SK-N-SH treated with all-trans-retinoic acid at 6 μM for 48 hours (cell line): ENCODE measurements around the gene SCRT2.

ENCODE experiments used
- ATAC-seq: fragments of 200-7000 bp; cut with Tn5 transposase; 3 replicates; pipeline ENCODE4 v1.9.1; 2020; ENCODE audit warnings: mild to moderate bottlenecking, moderate library complexity
- ARNTL ChIP-seq: fragments of 450-650 bp; formaldehyde crosslinking; IDR thresholded peaks from 2 replicates; pipeline ENCODE4 v1.5.0; 2020; ENCODE audit warnings: low read depth, mild to moderate bottlenecking, moderate library complexity, borderline replicate concordance
- BACH2 ChIP-seq: fragments of 250-450 bp; sonication (Bioruptor Pico); IDR thresholded peaks from 2 replicates; pipeline ENCODE4 v1.9.0; 2021; ENCODE audit warnings: mild to moderate bottlenecking, borderline replicate concordance
- ESRRG ChIP-seq: fragments of 250-450 bp; sonication (Bioruptor Pico); IDR thresholded peaks from 2 replicates; pipeline ENCODE4 v1.6.1; 2021; ENCODE audit warnings: mild to moderate bottlenecking
- GLIS3 ChIP-seq: fragments of 250-450 bp; sonication (Bioruptor Pico); IDR thresholded peaks from 2 replicates; pipeline ENCODE4 v1.5.0; 2020; ENCODE audit warnings: mild to moderate bottlenecking, moderate library complexity
- OSR1 ChIP-seq: fragments of 250-450 bp; sonication (Bioruptor Pico); IDR thresholded peaks from 2 replicates; pipeline ENCODE4 v1.8.0; 2022; ENCODE audit warnings: moderate library complexity, mild to moderate bottlenecking, inconsistent platforms
- POU6F1 ChIP-seq: fragments of 250-450 bp; sonication (Bioruptor Pico); IDR thresholded peaks from 2 replicates; pipeline ENCODE4 v1.8.0; 2021; ENCODE audit warnings: low read depth, mild to moderate bottlenecking, moderate library complexity, borderline replicate concordance
- PPARA ChIP-seq: fragments of 250-450 bp; sonication (Bioruptor Pico); IDR thresholded peaks from 2 replicates; pipeline ENCODE4 v1.5.0; 2020; ENCODE audit warnings: mild to moderate bottlenecking, borderline replicate concordance
- RARB ChIP-seq: fragments of 250-450 bp; sonication (Bioruptor Pico); IDR thresholded peaks from 2 replicates; pipeline ENCODE4 v1.8.0; 2021; ENCODE audit warnings: mild to moderate bottlenecking, moderate library complexity
- SNAI2 ChIP-seq: fragments of 250-450 bp; sonication (Bioruptor Pico); IDR thresholded peaks from 2 replicates; pipeline ENCODE4 v1.5.0; 2020; ENCODE audit warnings: mild to moderate bottlenecking, moderate library complexity
- TCF4 ChIP-seq: fragments of 250-450 bp; sonication (Bioruptor Pico); IDR thresholded peaks from 2 replicates; pipeline ENCODE4 v1.8.0; 2021; ENCODE audit warnings: mild to moderate bottlenecking, moderate library complexity, borderline replicate concordance
- TOX ChIP-seq: fragments of 250-450 bp; sonication (Bioruptor Pico); IDR thresholded peaks from 2 replicates; pipeline ENCODE4 v1.8.0; 2021; ENCODE audit warnings: mild to moderate bottlenecking, moderate library complexity, borderline replicate concordance
- TSHZ2 ChIP-seq: fragments of 250-450 bp; sonication (Bioruptor Pico); IDR thresholded peaks from 2 replicates; pipeline ENCODE4 v1.5.0; 2020; ENCODE audit warnings: mild to moderate bottlenecking, moderate library complexity
- ZC3H10 ChIP-seq: fragments of 250-450 bp; sonication (Bioruptor Pico); IDR thresholded peaks from 2 replicates; pipeline ENCODE4 v1.5.1; 2021; ENCODE audit warnings: mild to moderate bottlenecking, moderate library complexity
- ZFP3 ChIP-seq: fragments of 250-450 bp; sonication (Bioruptor Pico); IDR thresholded peaks from 2 replicates; pipeline ENCODE4 v1.5.0; 2020; ENCODE audit warnings: mild to moderate bottlenecking, moderate library complexity
- ZFP30 ChIP-seq: fragments of 450-650 bp; formaldehyde crosslinking; IDR thresholded peaks from 2 replicates; pipeline ENCODE4 v1.5.0; 2022; ENCODE audit warnings: mild to moderate bottlenecking, moderate library complexity
- ZNF8 ChIP-seq: fragments of 450-650 bp; formaldehyde crosslinking; IDR thresholded peaks from 2 replicates; pipeline ENCODE4 v1.5.0; 2020; ENCODE audit warnings: mild to moderate bottlenecking, moderate library complexity
- TF ChIP-seq, protein P1 (sequence below): fragments of 250-450 bp; sonication (Bioruptor Pico); IDR thresholded peaks from 2 replicates; pipeline ENCODE4 v1.5.1; 2021; ENCODE audit warnings: mild to moderate bottlenecking, moderate library complexity
- TF ChIP-seq, protein P2 (sequence below): fragments of 250-450 bp; sonication (Bioruptor Pico); IDR thresholded peaks from 2 replicates; pipeline ENCODE4 v1.8.0; 2020; ENCODE audit warnings: mild to moderate bottlenecking, moderate library complexity, borderline replicate concordance
- TF ChIP-seq, protein P3 (sequence below): fragments of 250-450 bp; sonication (Bioruptor Pico); IDR thresholded peaks from 2 replicates; pipeline ENCODE4 v1.5.1; 2020; ENCODE audit warnings: low read depth, mild to moderate bottlenecking, moderate library complexity

The SCRT2 gene

DNA sequence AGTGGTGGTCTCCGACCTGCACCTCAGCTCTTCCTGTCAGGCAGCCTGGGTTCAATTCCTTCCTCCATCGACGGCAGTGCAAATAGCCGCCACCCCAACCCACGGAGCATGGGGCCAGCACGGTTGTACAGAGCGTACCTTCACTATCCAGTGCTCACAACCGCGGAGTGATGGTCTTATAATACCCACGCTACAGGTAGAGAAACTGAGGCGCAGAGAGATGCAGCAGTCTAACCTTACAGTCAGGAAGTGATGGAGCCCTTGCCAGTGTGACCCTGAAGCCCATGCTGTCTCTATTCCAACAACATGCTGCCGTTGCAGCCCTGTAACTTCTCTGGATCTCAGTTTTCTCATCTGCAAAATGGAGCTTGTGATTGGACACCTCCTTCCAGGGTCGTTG is 11.0 kb downstream of the SCRT2 start:
- TF ChIP-seq GLIS3 (CRISPR knock-in tag) = no peak
- TF ChIP-seq ESRRG = no peak
- TF ChIP-seq TSHZ2 = no peak
- no peak for TF ChIP-seq SNAI2 (CRISPR knock-in tag)
- no peak for TF ChIP-seq PPARA
- TF ChIP-seq TOX = no peak
- TF ChIP-seq, protein P1, sequence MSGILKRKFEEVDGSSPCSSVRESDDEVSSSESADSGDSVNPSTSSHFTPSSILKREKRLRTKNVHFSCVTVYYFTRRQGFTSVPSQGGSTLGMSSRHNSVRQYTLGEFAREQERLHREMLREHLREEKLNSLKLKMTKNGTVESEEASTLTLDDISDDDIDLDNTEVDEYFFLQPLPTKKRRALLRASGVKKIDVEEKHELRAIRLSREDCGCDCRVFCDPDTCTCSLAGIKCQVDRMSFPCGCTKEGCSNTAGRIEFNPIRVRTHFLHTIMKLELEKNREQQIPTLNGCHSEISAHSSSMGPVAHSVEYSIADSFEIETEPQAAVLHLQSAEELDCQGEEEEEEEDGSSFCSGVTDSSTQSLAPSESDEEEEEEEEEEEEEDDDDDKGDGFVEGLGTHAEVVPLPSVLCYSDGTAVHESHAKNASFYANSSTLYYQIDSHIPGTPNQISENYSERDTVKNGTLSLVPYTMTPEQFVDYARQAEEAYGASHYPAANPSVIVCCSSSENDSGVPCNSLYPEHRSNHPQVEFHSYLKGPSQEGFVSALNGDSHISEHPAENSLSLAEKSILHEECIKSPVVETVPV (CRISPR knock-in tag) = no peak
- no peak for TF ChIP-seq ARNTL (CRISPR knock-in tag)
- no peak for TF ChIP-seq ZC3H10 (CRISPR knock-in tag)
- no peak for TF ChIP-seq BACH2 (CRISPR knock-in tag)
- no peak for TF ChIP-seq ZNF8 (CRISPR knock-in tag)
- TF ChIP-seq, all 23 proteins: peak for 0
- no peak for ATAC-seq

DNA sequence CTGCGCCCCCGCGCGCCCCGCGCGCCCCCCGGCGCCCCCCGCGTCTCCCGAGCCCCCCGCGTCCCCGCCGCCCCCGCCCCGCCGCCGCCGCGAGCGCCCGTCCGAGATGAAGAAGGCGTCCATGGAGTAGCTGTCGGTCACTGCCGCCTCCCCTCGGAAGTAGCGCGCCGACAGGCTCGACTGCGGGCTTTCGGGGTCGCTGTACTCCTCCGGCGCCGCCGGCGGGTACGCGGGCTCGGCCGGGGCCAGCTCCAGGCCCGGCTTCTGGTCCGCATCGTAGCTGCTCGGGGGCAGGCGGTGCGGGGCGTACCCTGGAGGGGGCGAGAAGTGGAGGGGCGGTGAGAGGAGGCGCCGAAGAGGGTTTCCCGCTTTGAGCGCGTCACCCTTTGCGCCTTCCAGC is 11.5 kb downstream of the SCRT2 start:
- no peak for ATAC-seq
- no peak for TF ChIP-seq TCF4 (CRISPR knock-in tag)
- TF ChIP-seq, protein P2, sequence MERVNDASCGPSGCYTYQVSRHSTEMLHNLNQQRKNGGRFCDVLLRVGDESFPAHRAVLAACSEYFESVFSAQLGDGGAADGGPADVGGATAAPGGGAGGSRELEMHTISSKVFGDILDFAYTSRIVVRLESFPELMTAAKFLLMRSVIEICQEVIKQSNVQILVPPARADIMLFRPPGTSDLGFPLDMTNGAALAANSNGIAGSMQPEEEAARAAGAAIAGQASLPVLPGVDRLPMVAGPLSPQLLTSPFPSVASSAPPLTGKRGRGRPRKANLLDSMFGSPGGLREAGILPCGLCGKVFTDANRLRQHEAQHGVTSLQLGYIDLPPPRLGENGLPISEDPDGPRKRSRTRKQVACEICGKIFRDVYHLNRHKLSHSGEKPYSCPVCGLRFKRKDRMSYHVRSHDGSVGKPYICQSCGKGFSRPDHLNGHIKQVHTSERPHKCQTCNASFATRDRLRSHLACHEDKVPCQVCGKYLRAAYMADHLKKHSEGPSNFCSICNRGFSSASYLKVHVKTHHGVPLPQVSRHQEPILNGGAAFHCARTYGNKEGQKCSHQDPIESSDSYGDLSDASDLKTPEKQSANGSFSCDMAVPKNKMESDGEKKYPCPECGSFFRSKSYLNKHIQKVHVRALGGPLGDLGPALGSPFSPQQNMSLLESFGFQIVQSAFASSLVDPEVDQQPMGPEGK (CRISPR knock-in tag) = no peak

GRCh38 chr20:663315-664090 is 12.1 kb downstream of the SCRT2 start:
- ATAC-seq = no peak
- no peak for TF ChIP-seq BACH2 (CRISPR knock-in tag)
- no peak for TF ChIP-seq RARB
- no peak for TF ChIP-seq ZFP30 (CRISPR knock-in tag)
- TF ChIP-seq GLIS3 (CRISPR knock-in tag) = no peak
- no peak for TF ChIP-seq POU6F1 (CRISPR knock-in tag)
- no peak for TF ChIP-seq ZFP3 (CRISPR knock-in tag)
- TF ChIP-seq PPARA = no peak
- TF ChIP-seq SNAI2 (CRISPR knock-in tag) = no peak
- TF ChIP-seq, protein P3, sequence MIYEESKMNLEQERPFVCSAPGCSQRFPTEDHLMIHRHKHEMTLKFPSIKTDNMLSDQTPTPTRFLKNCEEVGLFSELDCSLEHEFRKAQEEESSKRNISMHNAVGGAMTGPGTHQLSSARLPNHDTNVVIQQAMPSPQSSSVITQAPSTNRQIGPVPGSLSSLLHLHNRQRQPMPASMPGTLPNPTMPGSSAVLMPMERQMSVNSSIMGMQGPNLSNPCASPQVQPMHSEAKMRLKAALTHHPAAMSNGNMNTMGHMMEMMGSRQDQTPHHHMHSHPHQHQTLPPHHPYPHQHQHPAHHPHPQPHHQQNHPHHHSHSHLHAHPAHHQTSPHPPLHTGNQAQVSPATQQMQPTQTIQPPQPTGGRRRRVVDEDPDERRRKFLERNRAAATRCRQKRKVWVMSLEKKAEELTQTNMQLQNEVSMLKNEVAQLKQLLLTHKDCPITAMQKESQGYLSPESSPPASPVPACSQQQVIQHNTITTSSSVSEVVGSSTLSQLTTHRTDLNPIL (CRISPR knock-in tag) = no peak
- TF ChIP-seq OSR1 = no peak
- TF ChIP-seq, protein P1 (CRISPR knock-in tag) = no peak
